Chondrocyte (in vitro differentiated cells): ENCODE measurements around the gene RNF213. TPM values are rescaled to one million over a fixed set of nuclear protein-coding genes. Genes with fewer than 3 reads are reported as not detected.

Source experiments
- DNase-seq: peaks from one replicate; pipeline ENCODE4 v3.0.0; 2021; ENCODE audit warnings: mixed read lengths, low spot score
- H3K27ac Mint-ChIP-seq: one replicate; pipeline ENCODE4 v1.8.0; 2021; ENCODE audit warnings: mild to moderate bottlenecking, moderate library complexity, mixed read lengths; ENCODE audit not compliant: unreplicated experiment
- H3K27me3 Mint-ChIP-seq: 2 replicates; pipeline ENCODE4 v1.8.0; 2021; ENCODE audit warnings: low read depth, mixed read lengths
- H3K36me3 Mint-ChIP-seq: 2 replicates; pipeline ENCODE4 v1.8.0; 2021; ENCODE audit warnings: low read depth, mixed read lengths
- H3K4me1 Mint-ChIP-seq: 2 replicates; pipeline ENCODE4 v1.8.0; 2021; ENCODE audit warnings: low read depth, mild to moderate bottlenecking, mixed read lengths
- H3K4me3 Mint-ChIP-seq: one replicate; pipeline ENCODE4 v1.8.0; 2021; ENCODE audit warnings: mild to moderate bottlenecking, moderate library complexity, mixed read lengths; ENCODE audit not compliant: unreplicated experiment
- H3K9me3 Mint-ChIP-seq: 2 replicates; pipeline ENCODE4 v1.8.0; 2021; ENCODE audit warnings: low read depth, mixed read lengths
- CTCF ChIP-seq: fragments of 200-600 bp; sonication (generic); IDR thresholded peaks from 2 replicates; pipeline ENCODE4 v1.5.0; 2021; ENCODE audit warnings: antibody characterized with exemption, mild to moderate bottlenecking, moderate library complexity
- total RNA-seq: library from RNA; stranded (reverse); gene quantifications from 3 replicates; pipeline ENCODE4 v1.2.1, GENCODE V29; 2021

Gene RNF213
- total RNA-seq, 1 donor from 2014 or later: 73.2 TPM

- no peak for TF ChIP-seq CTCF
- H3K4me1 Mint-ChIP-seq: peaks cover 29% of the 10 kb centered on the region
- H3K27ac Mint-ChIP-seq: no peak overlapping the region
- H3K4me3 Mint-ChIP-seq: no peak overlapping the region
- H3K36me3 Mint-ChIP-seq: peaks cover 46% of the 10 kb centered on the region
- DNase-seq: no peak
- H3K27me3 Mint-ChIP-seq: no peaks in the 10 kb centered on the region
- H3K9me3 Mint-ChIP-seq: no peaks in the 10 kb centered on the region
Measured at GRCh38 chr17:80387071-80387470, 126.4 kb downstream of the RNF213 start.

GRCh38 chr17:80388175-80388574 lies 127.5 kb downstream of the RNF213 start:
- Mint-ChIP-seq H3K27ac (no peak overlapping the region), H3K4me3 (no peak overlapping the region)
- DNase-seq: no peak

GRCh38 chr17:80388601-80389000 lies 127.9 kb downstream of the RNF213 start:
- H3K4me1 Mint-ChIP-seq: peaks cover 29% of the 10 kb centered on the region
- peak overlapping the region; percentile 4 for H3K4me3 Mint-ChIP-seq
- no peak for DNase-seq
- H3K27ac Mint-ChIP-seq: peak overlapping the region; percentile 89
- no peaks in the 10 kb centered on the region for H3K27me3 Mint-ChIP-seq
- peaks cover 42% of the 10 kb centered on the region for H3K36me3 Mint-ChIP-seq
- no peak for TF ChIP-seq CTCF
- no peaks in the 10 kb centered on the region for H3K9me3 Mint-ChIP-seq

More at GRCh38 chr17:80388175-80388574, 127.5 kb downstream of the RNF213 start:
- Mint-ChIP-seq H3K27me3 (no peaks in the 10 kb centered on the region), H3K4me1 (peaks cover 29% of the 10 kb centered on the region), H3K36me3 (peaks cover 44% of the 10 kb centered on the region), H3K9me3 (no peaks in the 10 kb centered on the region)
- TF ChIP-seq CTCF: no peak

GRCh38 chr17:80389011-80389995 lies 128.7 kb downstream of the RNF213 start:
- Mint-ChIP-seq H3K4me1 (peaks cover 29% of the 10 kb centered on the region), H3K36me3 (peaks cover 41% of the 10 kb centered on the region), H3K4me3 (peak overlapping the region; percentile 4), H3K27me3 (no peaks in the 10 kb centered on the region), H3K9me3 (no peaks in the 10 kb centered on the region), H3K27ac (peak overlapping the region; percentile 89)
- DNase-seq: no peak
- TF ChIP-seq CTCF: no peak

GRCh38 chr17:80393241-80393890 lies 132.7 kb downstream of the RNF213 start:
- Mint-ChIP-seq H3K27me3 (no peaks in the 10 kb centered on the region), H3K4me1 (peaks cover 25% of the 10 kb centered on the region), H3K9me3 (no peaks in the 10 kb centered on the region), H3K36me3 (peaks cover 24% of the 10 kb centered on the region), H3K4me3 (no peak overlapping the region), H3K27ac (no peak overlapping the region)
- DNase-seq: no peak
- no peak for TF ChIP-seq CTCF
